ENCODE results near the gene HTRA3.

GRCh38 chr4:8353158-8353669 is 83.7 kb downstream of the HTRA3 start:
- no peak for TF ChIP-seq CTCF (IDR thresholded peaks at IDR 0.05)
- no peak for TF ChIP-seq POLR2A (IDR thresholded peaks at IDR 0.05)
- TF ChIP-seq POLR2AphosphoS5 (IDR thresholded peaks at IDR 0.05) = no peak

Data from suprapubic skin (tissue), 4 donors.